Nucleus accumbens (tissue), 56 donors: ENCODE results near the gene ZNF135.

Experiments
- DNase-seq, 56 donors: peaks; one replicate each; lab custom pipeline; 2025; lab: John Stamatoyannopoulos, UW

Gene ZNF135

DNA sequence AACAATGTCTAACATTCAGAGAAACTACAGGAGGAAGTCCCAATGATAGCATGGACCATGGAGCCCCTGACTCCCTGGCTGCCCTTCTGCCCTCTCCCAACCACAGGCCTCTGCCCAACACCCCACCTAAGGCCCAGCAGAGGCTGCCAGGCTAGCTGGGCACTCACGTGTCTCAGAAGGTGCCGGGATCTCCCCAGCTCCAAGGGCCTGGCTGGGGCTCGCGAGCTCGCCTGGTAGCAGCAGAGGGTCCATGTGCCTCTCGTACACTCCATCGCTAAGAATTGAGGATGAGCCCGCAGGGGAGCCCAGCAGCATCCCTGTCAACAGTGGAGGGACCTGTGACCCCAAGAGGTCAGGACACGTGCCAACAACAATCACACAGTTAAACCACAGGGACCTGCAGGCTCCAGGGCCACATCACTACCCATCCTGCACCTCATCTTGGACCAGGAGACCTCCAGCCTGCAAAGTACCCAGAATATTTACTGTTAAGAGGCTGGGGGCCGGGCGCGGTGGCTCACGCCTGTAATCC lies 29.5 kb downstream of the ZNF135 start:
- no peak for DNase-seq

GRCh38 chr19:58089846-58090245 lies 30.8 kb downstream of the ZNF135 start:
- DNase-seq = no peak

DNA sequence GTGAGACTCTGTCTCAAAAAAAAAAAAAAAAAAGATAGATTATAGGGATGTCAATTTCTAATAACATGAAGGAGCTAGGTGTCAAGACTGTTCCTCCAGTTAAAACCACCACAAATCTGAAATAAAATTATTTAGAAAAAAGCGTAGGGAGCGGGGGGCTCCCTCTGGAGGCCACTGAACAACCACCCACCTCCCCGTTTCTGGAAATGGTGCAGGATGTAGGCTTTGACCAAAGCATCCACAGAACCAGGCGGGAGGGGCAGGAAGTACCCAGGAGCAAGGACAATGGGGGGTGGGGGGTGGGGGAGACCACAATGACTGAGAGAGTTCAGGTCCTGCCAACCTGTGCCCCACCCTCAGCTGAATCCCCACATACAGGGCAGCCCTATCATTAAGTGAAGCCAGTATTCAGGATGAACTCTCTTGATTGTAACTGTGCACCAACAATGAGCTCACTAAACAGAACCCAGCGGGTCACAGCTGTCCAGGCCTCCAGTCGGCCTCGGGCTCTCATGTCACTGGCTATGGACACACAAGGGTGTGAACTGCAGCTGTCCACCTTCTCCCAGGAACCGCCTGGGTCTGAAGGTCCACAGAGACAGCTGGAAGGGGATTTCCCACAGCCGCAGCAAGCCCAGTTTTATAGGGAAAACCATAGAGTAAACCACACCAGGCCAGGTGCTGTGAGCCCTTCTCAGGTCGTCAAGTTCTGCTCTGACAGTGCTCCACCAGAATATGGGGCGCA lies 32.3 kb downstream of the ZNF135 start:
- no peak for DNase-seq

GRCh38 chr19:58093071-58093470 lies 34.0 kb downstream of the ZNF135 start:
- no peak for DNase-seq

GRCh38 chr19:58095328-58095727 lies 36.2 kb downstream of the ZNF135 start:
- no peak for DNase-seq

- no peak for DNase-seq
Measured at GRCh38 chr19:58096884-58097283, 37.8 kb downstream of the ZNF135 start.

DNA sequence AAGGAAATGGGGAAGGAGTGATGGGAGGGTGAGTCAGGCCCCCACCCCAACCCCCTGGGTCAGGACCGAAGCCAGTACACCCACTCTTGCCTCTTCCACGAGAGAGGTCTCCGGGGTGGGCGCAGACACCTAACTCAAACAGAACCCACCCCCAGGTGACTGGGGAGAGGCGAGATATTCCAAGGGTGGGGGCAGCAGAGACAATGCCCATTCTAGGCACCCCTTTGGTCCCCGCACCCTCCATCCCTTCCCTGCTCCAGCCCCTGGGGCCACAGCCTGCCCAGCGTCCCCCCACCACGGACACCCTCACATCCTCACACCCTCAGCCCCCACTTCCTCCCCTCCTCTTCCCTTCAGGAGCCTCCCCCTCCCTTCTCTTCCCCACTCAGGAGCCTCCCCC lies 38.3 kb downstream of the ZNF135 start:
- DNase-seq = peak in 1 of 56 donors; percentile 36

- DNase-seq = peak; percentile 56 to 99 (median 94)
Measured at GRCh38 chr19:58097781-58098681, 38.9 kb downstream of the ZNF135 start, which contains the start of gene ZSCAN18. Gene ZSCAN18, minus strand, starts transcription at chr19:58098231. Its CDS starts 7,964 bp downstream, at chr19:58090267.

DNA sequence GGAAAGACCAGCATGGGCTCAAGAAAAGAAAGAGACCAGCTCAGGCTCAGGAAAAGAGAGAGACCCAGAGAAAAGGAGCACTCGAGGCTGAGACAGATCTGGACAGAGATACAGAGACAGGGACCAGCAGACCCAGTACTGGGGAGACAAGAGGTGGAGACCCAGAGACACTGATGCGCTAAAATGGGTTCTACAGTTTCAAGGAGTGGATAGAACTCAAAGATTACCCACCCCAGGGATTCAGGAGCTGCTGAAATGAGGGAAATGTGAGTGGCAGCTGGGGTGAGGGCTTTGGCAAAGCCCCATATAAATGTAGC lies 39.6 kb downstream of the ZNF135 start:
- DNase-seq = no peak

DNA sequence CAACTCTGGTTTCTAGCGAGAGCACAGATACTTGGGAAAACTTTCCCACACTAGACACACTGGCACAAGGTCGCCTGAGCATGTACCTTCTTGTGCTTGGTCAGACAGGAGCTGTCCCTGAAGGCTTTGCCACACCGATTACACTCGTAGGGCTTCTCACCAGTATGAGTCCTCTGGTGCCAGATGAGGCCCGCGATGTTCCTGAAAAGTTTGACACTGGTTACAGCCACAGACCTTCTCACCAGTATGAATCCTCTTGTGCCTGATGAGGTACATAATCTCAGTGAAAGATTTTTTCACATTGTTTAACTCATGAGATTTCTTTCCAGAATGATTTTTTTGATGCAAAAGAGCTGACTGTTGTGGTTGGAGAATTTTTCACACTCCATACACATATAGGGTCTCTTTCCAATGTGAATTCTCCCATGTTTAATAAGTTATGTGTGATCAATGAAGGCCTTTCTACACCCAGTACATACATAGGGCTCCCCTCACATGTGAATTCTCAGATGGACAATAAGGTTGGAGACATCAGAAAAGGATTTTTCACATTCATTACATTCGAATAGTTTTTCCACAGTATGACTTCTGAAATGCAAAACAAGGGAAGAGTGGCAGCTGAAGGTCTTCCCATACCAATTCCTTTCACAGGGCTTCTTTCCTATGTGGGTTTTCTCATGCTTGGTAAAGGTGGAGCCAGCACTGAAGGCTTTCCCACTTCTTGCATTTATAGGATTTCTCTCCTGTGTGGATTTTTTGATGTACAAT lies 48.9 kb downstream of the ZNF135 start:
- DNase-seq = no peak

- no peak for DNase-seq
Measured at GRCh38 chr19:58108546-58108817, 49.4 kb downstream of the ZNF135 start.

GRCh38 chr19:58117841-58118575 lies 58.9 kb downstream of the ZNF135 start:
- peak in 3 of 56 donors; percentile 1 to 12 (median 4) for DNase-seq

DNA sequence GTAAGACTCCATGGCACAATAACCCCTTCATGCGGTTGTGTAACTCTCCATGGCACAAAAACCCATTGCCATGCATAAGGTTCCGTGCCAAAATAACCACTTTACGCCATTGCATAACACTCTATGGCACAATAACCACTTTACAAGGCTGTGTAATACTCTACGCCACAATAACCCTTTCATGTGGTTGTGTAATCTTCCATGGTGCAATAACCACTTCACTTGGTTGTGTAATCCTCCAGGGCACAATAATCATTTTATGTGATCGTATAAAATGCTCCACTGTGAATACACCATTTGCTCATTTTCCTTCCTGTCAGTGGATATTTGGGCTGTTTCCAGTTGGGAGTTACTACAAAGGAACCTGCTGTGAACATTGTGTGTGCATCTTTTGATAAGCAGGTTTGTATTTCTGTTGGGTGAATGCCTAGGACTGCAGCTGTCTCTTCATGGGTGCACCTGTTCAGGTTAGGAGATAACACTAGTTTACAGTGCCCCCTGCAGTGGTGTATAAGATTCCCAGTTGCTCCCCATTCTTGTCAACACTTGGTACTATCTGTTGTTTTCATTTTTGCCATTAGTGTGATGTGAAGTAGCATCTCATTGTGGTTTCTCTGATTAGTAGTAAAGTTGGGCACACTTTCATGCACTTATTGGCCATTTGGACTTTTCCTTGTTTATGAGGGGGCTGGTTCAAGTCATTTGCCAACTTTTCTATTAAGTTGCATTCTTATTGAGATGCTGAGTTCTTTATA lies 60.1 kb downstream of the ZNF135 start:
- DNase-seq = no peak
